ENCODE data around the gene PARPBP. TPM values are rescaled to one million over a fixed set of nuclear protein-coding genes. Genes with fewer than 3 reads are reported as not detected.

Gene PARPBP
- total and polyA plus RNA-seq, 2 of the 8 experiments (the other 6 are each of a cell fraction or from before 2014, with no cell fraction given) = 10.9 to 38.1 TPM

DNA sequence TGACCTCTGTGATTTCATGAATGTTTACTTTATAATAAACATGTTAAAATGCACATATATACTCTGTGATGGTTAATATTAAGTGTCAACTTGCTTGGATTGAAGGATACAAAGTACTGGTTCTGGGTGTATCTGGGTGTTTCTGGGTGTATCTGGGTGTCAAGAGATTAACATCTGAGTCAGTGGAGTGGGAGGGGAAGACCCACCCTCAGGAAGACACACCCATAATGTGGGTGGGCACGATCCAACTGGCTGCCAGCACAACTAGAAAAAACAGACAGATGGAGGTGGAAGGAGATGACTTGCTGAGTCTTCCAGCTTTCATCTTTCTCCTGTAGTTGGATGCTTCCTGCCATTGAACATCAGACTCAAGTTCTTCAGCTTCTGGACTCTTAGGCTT lies 12.0 kb upstream of the PARPBP start (continued):
- TF ChIP-seq, protein P1, sequence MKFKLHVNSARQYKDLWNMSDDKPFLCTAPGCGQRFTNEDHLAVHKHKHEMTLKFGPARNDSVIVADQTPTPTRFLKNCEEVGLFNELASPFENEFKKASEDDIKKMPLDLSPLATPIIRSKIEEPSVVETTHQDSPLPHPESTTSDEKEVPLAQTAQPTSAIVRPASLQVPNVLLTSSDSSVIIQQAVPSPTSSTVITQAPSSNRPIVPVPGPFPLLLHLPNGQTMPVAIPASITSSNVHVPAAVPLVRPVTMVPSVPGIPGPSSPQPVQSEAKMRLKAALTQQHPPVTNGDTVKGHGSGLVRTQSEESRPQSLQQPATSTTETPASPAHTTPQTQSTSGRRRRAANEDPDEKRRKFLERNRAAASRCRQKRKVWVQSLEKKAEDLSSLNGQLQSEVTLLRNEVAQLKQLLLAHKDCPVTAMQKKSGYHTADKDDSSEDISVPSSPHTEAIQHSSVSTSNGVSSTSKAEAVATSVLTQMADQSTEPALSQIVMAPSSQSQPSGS (IDR thresholded peaks at IDR 0.05; ENCODE audit: low read length) = no peak
- no peak for TF ChIP-seq SP1 (IDR thresholded peaks at IDR 0.05; ENCODE audit: low read depth, low read length)
- no peak for TF ChIP-seq MAX (IDR thresholded peaks at IDR 0.05)
- TF ChIP-seq TEAD4 (IDR thresholded peaks at IDR 0.05; ENCODE audit: low read depth, low read length) = no peak
- TF ChIP-seq POLR2A (IDR thresholded peaks at IDR 0.05; ENCODE audit: control extremely low read depth in 1 of 2, low read depth in 2 of 2, low read length in 2 of 2) = no peak
- TF ChIP-seq, protein P2, sequence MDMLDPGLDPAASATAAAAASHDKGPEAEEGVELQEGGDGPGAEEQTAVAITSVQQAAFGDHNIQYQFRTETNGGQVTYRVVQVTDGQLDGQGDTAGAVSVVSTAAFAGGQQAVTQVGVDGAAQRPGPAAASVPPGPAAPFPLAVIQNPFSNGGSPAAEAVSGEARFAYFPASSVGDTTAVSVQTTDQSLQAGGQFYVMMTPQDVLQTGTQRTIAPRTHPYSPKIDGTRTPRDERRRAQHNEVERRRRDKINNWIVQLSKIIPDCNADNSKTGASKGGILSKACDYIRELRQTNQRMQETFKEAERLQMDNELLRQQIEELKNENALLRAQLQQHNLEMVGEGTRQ (IDR thresholded peaks at IDR 0.05; ENCODE audit: low read length) = no peak
